Fibroblast of skin of left quadriceps (primary cell): ENCODE data around the gene TEAD1.
A peak's percentile ranks its signal among the peaks of the same experiment; 100 is the strongest.
"Not testable (repeated sequence)": the region's sequence is repeated elsewhere in the genome, so short reads cannot be mapped to it uniquely, and the experiment has no call there.

Experiments used
- DNase-seq, 2 experiments: peaks; one replicate each; pipeline ENCODE4 v3.0.0-alpha.2; 2013; ENCODE audit warnings: low read depth in 2 of 2

The TEAD1 gene

DNA sequence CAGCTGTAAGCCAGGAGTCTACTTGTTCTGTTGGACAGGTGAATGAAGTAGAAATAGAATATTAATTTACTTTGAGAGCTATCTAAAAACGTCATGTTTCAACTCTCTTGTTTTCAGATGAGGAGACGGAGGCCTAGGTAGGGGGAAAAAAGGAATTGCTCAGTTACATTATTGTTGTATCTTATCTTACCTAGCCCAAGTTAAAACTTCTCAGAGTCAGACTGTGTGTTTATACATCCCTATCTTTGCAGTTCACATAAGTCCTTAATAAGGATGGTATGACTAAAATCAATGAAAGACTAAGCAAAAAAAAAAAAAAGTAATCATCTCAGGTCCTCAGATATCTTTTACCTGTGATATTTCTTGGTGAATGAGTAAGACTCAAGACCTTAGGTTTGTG lies 62.8 kb downstream of the TEAD1 start:
- no peak for DNase-seq

DNA sequence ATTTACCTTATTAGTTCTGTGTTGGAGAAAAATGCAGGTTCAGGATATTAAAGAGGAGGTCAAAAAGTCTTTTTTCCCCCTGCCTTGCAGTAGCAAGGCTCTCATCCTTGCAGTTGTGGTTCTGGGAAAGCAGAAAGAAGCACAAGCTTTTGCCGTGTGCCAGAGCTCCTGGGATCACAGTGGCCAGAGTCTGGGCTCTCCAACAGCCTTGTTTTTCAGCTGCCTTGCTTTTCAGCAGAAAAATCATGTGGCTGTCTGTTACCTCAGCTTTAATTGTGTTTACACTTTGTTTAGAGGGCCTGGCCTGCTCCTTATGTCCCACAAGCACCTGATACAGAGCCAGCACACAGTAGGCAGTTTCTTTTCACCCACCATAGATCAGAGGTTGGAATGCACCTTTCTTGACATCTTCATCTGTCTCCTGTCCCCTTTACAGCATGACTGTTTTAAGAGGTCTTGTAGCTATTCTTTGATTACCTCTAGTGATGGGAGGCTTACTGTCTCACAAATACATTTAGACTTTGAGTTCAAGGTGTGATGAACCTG lies 67.5 kb downstream of the TEAD1 start:
- no peak for DNase-seq

DNA sequence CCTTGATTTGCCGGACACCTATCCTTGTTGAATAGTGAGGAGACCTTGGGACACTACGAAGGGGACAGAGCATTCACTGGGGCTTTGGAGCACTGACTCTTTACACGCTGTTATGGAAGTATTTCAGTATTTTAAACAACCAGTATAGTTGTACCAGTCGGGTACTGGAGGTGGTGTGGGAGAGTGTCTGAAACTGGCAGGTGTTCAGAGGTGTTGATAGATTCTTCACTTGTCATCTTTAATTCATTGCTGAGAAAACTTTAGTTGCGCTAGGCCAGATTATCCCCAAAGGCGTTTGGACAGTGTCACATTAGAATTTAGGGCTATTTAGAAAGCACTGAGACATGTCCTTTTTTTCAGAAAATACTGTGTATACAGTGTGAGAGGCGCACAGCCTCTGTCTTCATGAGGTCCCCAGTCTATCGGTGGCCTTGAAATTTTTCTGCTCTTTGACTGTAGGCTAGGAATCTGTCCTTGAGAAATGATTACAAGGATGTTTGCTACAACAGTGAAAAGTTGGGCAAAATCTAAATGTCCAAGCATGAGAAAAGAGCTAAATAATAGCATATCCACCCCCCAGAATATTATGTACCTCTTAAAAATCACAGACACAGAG lies 69.7 kb downstream of the TEAD1 start:
- no peak for DNase-seq

DNA sequence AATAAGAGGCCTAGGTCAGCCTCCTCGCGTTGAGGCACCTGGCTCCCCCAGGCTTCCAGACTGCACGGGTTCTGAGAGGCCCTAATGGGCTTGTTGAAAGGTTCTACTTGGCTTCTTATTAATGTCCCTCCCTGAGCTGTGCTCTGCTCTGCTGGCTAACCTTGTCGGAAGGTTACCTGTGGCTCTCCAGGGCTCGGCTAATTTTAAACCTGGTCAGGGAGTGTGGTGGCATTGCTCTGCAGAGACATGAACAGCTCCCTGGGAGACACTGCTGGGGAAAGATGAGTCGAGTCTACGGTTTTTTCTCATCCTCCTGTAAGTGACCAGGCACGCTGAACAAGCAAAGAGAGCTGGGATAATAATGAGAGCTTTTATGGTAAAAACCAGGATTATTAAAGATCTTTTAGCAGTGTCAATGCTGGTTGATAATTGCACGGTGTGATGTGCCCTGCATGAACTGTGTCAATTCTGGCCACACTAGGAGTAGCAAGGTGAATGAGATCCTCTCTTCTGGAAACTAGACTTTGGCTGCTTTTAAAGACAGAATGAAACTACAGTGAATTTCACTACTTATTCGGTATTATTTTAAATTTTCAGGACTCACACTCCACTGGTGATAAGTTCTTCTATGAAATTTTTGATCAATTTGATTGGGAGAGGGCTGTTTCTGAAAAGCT lies 70.7 kb downstream of the TEAD1 start:
- DNase-seq, result no peak

DNA sequence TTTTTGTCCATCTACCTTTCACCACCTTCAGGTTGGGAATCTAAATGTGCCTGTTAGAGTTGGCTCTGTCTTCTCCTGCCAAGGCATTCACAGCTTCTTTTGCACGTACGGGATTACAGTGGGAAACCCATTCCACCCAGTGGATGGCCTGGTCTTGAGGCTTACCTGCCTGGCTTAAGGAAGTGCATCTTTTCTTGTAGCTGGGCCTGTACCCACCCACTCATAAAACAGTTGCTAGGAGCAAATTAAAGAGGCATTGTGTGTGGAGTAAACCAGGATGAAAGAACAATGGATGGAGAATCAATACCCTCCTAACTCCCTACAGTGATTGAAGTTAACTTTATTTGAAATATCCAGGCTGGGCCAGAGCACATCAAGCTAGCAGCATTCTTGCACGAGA lies 71.6 kb downstream of the TEAD1 start:
- no peak for DNase-seq

DNA sequence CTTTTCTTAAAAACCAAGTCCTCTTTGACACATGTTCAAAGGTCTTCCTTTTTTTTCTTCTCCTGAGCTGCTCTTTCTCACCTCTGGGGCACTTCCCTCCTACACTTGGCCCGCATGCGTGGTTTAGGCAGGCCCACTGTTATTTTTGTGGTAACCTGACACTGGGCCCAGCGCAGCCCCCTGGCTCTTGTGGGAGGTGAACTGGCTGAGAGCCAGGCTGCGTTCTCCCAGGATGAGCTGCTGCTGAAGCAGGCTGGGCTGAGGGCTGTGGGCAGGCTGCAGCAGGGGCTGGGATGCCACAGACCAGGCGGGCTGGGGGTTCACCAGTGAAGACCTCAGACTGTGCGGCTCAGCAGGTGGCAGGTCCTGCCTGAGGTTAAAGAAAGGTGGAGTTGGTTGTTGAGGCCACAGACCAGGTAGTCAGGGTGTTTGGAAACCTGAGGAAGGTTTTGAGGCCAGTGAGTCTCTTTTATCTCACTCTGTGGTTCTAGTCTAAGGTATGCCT lies 72.4 kb downstream of the TEAD1 start:
- peak; percentile 53 to 64 for DNase-seq

DNA sequence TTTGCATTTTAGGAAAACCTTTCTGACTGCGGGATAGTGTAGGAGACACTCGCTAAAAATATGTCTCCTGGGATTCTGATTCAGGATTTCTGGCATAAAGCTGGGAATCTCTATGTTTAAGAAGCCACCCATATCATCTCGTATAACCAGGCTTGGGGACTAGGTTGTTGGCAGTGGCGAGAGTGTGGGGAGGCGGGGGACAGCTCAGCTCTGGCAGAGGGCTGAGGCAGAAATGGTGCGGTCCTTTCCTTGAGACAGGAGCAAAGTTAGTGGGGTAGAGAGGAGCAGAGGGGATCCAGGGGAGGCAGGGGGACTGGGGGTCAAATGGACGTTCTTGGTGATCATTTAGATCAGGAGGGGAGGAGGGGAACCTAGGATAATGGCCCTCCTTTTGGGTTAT lies 74.3 kb downstream of the TEAD1 start:
- DNase-seq, result no peak

DNA sequence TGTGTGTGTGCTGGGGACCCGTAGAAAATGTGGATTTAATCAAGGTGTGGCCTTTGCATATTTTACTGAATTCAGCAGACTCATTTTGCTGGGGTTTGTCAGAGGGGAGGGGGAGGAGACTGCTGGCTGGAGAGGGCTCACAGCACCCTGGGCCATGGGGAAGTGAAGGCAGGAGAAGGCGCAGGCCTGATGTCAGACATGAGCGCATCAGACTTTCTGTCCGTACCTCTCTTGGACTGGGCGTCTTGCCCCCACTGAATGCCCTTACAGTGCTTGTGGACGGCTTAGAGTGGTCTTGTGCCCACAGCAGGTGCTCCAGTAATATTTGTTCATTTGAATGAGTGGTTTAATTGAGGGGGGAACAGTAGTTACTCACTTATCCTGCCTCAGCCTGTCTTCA lies 75.2 kb downstream of the TEAD1 start:
- DNase-seq, result no peak

DNA sequence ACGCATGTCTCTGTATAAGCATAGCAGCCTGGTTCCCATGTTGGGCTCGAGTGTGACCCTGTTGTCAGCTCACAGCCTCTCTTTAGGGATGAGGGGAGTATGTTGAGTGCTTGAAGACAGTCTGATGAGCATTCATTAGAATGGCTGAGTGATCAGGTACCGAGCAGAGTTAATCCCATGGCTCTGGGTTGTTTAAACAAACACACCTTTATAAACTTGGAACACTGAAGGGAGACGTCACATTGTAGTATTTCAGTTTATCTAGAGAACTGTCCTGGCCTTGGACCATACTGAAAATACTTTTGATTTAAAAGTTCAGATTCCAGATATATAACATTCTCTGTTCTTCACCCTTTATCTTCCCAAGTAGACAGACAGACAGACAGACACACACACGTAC lies 76.0 kb downstream of the TEAD1 start:
- DNase-seq, result no peak

DNA sequence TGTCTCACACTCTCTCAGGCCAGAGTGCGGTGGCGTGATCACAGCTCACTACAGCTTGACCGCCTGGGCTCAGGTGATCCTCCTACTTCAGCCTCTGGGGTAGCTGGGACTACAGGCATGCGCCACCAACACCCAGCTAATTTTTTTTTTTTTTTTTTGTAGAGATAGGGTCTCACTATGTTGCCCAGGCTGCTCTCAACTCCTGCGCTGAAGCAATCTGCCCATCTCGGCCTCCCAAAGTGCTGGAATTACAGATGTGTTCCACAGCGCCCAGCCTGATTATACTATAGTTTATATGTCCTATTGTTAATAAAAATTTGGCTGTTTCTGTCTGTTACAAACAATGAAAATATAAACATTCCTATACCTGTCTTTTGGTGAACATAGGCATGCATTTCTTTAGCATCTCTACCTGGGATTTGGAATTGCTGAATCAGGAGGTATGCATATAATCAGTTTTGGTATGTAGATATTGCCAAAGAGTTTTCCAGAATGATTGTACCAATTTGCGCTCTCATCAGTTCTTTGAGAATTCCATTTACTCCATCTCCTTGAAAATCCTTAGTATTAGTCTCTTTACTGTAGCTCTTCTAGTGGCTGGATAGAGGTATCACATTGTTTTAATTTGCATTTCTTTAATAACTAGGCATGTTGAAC lies 78.8 kb downstream of the TEAD1 start:
- DNase-seq, result no peak

DNA sequence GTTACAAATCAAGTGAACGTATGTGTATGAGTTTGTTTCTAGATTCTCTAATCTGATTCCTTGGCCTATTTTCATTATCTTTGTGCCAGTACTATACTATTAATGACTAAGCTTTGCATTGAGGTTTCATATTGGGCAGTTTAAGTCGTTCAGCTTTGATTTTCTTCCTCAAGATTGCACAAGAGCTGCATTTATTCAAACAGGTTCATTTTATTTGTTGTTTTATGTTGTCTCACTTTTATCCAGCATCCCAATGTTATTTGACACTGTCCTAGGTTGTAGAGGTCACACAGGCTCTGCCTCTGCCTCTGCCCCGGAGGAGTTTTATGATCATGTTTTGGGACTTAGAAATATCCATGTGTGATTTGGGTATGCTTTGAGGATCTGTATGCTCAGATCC lies 79.8 kb downstream of the TEAD1 start:
- DNase-seq, result no peak

DNA sequence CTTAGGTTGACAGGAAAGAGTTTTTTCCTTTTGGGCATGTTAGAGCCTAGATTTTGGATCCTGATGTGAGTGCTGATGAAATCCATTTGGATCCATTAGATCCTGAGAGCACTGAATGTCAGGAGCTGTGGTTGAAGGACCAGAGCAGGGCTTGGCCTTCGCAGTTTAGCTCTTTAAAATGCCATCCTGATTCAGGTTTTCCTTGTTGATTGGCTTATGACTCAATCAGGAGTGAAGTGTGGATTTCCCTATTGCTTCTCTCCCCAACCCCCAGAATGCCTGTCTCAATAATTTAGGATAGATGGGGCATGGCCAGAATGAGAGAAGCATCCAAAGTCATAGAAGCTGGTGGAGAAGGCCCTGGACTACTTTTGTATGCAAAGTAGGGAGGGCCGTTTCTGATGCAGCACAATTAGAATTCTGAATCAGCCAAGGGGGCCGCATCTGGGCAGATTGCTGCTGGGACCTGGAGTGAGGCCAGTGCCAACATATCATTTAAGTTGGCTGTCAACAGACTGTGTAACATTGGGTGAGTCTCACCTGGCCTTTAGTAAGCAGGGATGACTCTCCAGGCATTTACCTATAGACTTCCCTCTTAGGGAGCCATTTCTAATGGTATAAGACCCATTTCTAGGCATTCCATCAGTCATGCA lies 80.5 kb downstream of the TEAD1 start:
- DNase-seq, result no peak

DNA sequence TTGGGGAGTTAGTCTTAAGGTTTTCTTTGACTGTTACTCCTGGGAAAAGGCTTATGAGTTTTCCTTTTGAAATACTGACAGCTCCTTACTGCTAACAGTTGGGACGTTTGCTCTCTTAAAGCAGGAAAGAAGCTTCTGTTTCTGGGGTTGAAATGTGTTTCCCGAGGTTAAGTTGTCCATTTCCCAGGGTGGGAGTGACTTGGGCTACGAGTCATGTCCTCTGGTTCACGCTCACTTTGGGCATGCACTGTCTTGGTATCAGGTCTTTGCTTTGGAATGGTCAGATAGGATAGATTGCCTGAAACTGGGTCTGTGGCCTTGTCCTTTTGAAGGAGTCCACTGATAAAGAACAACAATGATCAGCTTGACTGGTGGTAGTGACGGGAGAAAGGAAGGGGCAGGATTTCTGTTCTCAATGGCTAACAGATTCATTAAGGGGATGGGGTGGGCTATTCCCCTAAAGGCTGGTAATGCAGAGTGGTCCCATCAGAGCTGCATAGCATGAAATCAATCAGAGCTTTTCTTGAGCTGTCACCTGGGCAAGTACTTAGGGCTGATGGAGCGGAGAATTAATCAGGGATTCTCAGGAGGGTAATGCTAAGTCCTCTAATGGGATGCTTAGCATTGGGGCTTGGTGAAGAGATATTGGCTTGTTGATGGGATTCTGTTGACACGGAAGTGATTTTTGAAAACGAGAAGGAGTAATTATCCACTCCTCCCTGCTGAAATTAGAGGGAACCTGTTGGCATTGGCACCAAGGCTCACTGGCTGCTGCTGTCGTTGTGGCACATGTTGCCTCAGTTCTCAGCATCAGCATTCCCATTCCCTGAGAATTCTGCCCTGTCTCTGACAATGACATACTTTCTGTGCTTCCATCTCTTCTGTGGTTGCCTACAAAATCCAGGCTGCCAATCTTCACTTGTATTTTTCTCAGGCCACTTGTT lies 81.6 kb downstream of the TEAD1 start:
- DNase-seq, result no peak

DNA sequence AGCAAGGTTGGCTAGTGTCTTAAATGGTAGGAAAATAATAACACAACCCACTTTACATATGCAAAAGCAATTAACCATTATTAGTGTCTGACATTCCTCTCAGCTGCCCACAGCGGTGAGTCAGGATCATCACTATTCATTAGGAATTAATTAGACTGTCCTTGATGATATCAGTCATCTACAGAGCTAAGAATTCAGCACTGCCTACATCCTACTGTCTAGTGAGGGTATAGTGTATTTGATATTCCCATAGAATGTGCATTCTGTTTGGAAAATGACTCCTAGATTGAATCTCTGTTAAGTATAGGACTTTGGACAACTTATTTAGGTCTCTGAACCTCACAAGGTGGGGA lies 82.2 kb downstream of the TEAD1 start:
- DNase-seq, result no peak

DNA sequence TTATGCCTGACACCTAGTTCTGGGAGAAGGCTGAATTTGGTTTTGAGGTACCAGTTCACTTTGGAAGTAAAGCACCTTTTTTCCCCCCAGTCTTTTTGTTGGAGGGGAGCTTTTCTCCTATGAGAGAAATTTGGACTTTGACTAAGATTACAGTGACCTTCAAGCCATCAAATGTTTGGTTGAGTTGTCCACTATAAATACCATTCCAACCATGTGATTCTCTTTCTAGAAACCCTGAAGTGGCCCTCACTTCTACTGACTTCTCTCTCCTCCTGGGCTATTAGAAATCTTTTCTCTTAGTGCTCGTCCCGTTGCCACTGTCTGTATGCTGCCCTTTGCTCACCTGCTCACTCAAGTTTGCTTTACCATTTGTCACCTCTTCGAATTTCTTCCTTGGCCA lies 82.6 kb downstream of the TEAD1 start:
- DNase-seq, result no peak

DNA sequence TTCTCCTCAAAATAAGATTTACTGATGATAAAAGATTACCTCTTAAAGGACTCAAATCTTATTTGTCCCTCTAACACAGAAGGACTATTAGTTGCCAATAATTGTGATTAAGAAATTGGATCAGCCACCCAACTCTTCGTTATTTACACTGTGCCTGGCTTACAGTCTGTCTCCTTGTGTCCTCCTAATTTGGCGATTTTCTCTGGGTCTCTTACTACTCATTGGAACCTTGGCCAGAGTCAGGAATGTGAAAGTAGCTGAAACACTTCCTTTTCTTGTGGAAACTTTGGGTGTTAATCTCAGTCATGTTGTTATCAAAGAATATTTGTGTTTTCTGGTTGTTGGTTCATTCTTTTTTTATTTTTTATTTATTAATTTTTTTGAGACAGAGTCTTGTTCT lies 83.2 kb downstream of the TEAD1 start:
- DNase-seq, result no peak

DNA sequence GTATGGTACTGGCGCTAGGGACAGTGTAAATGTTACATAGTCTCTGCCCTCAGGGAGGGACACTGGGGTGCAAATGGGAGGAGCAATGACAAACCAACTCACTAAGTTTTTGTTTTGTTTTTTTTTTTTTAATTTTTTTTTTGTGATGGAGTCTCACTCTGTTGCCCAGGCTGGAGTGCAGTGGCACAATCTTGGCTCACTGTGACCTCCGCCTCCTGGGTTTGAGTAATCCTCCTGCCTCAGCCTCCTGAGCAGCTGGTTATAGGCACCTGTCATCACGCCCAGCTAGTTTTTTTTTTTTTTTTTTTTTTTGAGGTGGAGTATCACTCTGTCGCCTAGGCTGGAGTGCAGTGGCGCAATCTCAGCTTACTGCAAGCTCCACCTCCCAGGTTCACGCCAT lies 83.9 kb downstream of the TEAD1 start:
- not testable (repeated sequence) for DNase-seq

DNA sequence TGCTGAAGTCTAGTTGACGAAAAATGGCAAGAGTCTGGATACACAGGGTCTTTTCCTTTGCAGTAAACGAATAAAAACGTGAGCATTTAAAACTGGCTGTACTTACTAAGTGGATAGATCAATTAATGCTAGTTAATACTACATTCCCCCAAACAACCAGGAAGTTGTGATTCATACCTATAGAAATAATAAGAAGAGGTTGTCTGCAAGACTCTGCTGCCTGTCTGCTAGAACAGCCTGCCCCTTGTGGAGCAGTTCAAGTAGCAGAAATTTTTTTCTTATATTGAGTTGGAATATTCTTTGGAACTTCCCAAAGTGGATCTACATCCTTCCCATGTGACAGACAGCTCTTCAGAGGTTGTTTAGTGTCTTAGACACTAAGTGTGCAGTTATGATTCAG lies 86.8 kb downstream of the TEAD1 start:
- DNase-seq, result no peak

DNA sequence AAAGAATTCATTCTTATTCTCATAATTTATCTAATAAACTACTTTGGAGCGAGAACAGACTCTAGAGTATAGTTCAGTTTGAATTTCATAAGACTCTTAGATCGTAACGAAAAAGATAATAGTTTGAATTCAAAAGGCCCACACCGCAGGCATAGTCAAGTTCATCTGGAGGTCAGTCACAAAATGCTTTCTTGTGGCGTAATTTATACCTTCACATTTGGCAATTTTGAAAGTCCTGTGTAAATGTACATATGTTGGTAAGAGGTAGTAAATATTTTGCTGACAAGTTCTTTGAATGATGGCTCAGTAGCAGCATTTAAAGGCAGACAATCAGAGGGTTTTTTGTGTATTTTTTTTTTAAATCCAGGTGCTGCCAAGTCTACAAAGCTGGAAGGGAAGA lies 88.1 kb downstream of the TEAD1 start:
- no peak for DNase-seq

DNA sequence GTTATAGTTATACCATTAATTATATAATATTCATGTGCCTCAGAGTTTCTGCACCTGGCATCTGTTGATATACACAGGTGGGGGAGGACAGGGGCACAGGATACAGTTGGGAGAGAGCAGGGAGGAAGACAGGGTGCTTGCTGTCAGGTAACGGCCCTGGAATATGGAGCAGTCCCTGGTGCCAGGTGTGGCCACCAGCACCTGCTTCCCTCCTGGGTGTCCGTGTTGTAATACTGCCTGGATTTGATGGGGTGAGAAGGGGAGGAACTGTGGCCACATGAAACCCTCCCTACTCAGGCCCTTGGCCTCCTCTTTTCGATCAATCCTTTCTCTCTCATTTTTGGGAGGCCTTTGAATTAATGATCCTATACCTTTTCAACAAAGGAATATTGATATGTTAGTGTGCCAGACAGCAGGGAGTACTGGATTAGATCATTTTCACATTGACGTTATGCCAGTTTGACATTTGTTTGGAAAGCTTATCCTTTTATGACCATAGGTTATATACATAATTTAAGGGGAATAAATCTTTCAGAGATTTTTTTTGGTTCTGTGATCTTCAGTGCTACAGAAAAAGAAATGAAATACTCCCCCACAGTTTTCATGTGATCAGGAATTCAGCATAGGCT lies 88.6 kb downstream of the TEAD1 start:
- no peak for DNase-seq
